Activated CD8-positive, alpha-beta memory T cell treated with anti-CD3 and anti-CD28 coated beads for 48 hours (primary cell): ENCODE measurements around the gene TCF4.
"Not testable (repeated sequence)": the region's sequence is repeated elsewhere in the genome, so short reads cannot be mapped to it uniquely, and the experiment has no call there.

ENCODE experiments used
- DNase-seq, 3 experiments: peaks; one replicate each; pipeline ENCODE4 v3.0.0-alpha.2; 2020; ENCODE audit warnings: low read depth in 2 of 3, low spot score in 2 of 3

TCF4 gene

DNA sequence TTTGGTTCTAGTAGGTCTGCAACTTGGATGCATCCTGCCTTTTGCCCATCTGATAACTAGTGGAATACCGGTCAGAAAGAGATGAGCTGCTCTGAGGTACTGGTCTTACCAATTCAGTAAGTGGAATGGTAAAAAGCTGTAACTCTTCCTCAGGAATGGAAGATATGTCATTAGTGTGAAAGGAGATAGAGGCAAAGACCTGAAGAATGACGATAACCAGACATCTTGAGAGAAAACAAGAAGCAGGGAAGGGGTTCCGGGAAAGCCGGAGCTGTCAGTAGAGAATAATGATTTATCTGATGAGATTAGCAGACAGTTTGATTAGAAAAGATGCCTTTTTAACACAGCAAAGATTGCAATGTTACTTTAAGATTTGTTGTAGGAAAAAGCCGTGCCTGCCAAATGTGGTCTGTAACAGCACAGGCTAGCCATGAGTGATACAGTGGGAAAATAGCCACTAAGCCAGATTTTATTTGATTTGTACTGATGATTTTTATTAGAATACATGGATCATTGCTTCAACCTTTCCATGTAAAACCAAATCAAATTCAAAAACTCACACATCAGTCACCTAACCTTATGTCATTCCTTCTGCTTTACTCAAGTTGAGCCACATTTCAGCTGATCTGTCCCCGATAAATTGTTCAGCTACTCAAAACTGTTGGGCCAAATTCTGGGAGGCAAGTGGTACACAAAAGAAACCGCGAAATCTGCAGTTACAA, 110.0 kb downstream of the TCF4 start:
- no peak for DNase-seq

- no peak for DNase-seq
Observed at GRCh38 chr18:55477499-55477859, 110.5 kb downstream of the TCF4 start.

DNA sequence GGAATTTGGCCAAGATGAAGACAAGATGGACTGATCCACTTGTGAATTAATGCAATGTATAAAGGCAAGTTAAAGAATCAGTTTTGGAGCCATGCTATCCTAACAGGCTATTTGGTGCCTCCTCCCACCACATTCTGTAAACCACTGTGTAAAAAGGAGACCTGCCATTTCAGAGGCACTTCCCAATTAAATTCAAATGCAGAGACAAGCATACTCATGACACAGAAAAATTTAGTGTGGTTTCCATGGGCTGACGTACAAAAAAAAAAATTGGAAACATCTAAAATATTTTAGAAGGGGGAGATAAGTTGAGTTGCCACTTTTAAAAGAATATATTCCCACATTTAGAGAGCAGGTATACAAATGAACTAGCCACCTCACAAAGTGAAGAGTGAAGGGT, 112.1 kb downstream of the TCF4 start:
- DNase-seq: no peak

GRCh38 chr18:55475467-55475866, 112.5 kb downstream of the TCF4 start:
- no peak for DNase-seq

DNA sequence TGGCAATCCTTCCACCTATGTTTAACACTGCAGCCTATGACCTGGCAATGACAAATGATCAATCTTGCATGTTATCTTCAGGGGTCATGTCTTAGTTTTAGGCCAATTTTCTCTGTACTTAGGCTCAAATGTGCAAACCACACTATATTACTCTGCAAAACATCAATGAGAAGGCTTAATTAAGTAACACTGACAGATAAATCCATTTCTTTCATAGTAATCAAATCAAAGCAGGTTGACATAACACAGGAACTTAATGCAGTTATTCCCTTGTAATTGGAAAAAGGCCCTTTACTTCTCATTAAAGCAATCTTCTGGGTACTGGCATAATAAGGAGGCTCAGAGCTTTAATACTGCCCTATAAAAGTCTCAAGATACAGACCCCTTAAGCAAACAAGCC, 114.4 kb downstream of the TCF4 start:
- no peak for DNase-seq

- DNase-seq: no peak
Observed at GRCh38 chr18:55473058-55473457, 114.9 kb downstream of the TCF4 start.

- DNase-seq: no peak
Observed at GRCh38 chr18:55470826-55471225, 117.2 kb downstream of the TCF4 start.

GRCh38 chr18:55469134-55469533, 118.9 kb downstream of the TCF4 start:
- not testable (repeated sequence) for DNase-seq

GRCh38 chr18:55466789-55467188, 121.2 kb downstream of the TCF4 start:
- no peak for DNase-seq

DNA sequence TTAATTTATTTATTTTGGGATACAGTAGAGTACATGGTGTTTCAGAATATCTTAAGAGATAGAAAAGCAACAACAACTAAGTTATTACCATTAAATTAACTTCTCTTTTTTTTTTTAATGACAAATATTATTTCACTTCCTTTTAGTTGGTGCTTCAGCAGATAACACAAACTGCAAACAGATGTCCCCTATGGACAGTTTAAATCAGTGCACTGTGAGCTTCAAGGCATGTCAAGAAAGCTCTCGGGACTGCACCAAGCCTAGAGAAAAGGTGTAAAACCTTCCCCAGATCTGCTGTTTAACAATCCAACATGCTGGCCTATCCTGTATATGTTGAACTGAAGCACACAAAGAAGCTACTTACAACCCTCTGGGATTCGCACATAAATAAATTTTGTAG, 122.7 kb downstream of the TCF4 start:
- DNase-seq: no peak

DNA sequence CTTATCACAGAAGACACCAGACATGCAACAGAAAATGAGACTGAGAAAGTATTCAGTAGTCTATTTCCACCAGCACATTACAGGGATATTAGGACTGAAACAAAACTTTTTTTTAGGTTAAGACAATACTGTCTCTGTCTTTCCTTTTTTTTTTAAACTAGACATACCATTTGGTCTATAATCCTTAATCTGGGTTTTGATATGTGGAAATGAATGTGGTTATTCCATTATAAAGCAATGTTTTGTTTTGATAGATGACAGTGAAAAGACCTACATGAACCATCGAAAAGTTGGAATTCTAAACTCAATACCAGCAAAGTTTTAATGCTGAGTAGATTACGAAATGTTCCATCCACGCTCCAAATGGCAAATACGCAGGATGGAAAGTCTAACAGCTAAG, 123.4 kb downstream of the TCF4 start:
- no peak for DNase-seq

- DNase-seq: no peak
Observed at GRCh38 chr18:55462652-55463051, 125.3 kb downstream of the TCF4 start.

DNA sequence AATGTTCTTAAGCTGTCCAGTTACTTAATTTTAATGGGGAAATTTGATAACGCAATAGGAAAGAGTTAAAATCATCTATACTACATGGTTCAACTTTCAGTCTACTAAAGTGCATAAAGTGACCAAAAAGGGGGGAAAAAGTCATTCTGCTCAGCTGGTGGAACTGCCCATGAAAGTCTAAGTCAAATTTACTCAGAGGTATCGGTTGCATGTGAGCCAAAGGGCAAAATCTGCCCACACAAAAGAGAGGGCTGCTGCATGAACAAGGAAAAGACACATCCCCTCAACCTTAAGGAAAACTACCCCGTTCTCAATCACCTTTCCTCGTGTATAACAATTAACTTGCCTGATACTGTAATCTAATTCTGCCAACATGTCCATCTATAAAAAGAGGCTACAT, 126.1 kb downstream of the TCF4 start:
- DNase-seq: no peak

- DNase-seq: no peak
Observed at GRCh38 chr18:55458456-55459203, 129.4 kb downstream of the TCF4 start.

DNA sequence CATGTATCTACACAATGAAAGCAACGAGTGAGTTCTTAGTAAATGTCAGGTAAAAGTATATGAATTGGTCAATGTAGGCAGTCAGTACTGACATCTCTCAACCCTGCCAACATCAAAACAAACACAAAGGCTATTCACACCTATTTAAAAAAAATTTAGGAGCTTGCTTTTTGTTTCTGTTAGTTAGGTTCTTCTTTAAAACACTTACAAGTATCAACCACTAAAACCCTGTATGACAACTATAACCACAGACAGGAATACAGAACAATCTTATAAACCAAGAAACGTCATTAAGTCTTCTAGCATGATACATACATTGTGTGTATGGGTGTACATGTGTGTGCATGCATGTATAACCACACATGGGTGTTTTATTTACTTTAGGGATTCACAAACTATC, 131.0 kb downstream of the TCF4 start:
- DNase-seq: no peak

DNA sequence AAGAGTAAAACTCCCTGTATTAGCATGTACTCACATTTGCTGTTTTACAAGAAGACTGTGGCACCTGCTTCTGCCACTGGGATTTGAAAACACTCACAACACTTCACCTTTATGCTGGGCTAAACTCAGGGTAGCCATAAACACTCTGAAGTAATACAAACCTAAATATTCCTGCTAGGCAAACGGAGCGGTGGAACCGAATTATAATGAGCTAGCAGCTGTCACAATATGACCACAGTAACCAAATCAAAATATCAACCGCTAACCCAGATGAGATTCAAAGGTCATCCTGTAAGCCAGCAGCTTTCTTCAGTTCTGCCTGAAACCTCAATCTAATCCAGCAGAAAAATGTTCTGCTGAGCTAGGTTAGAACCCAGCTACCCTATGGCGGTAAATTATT, 132.1 kb downstream of the TCF4 start:
- no peak for DNase-seq

GRCh38 chr18:55453186-55453585, 134.8 kb downstream of the TCF4 start:
- no peak for DNase-seq

GRCh38 chr18:55452123-55452611, 135.8 kb downstream of the TCF4 start:
- DNase-seq: no peak

- no peak for DNase-seq
Observed at GRCh38 chr18:55449412-55450140, 138.4 kb downstream of the TCF4 start.

- DNase-seq: no peak
Observed at GRCh38 chr18:55448420-55448819, 139.6 kb downstream of the TCF4 start.

GRCh38 chr18:55447672-55448018, 140.3 kb downstream of the TCF4 start:
- no peak for DNase-seq

DNA sequence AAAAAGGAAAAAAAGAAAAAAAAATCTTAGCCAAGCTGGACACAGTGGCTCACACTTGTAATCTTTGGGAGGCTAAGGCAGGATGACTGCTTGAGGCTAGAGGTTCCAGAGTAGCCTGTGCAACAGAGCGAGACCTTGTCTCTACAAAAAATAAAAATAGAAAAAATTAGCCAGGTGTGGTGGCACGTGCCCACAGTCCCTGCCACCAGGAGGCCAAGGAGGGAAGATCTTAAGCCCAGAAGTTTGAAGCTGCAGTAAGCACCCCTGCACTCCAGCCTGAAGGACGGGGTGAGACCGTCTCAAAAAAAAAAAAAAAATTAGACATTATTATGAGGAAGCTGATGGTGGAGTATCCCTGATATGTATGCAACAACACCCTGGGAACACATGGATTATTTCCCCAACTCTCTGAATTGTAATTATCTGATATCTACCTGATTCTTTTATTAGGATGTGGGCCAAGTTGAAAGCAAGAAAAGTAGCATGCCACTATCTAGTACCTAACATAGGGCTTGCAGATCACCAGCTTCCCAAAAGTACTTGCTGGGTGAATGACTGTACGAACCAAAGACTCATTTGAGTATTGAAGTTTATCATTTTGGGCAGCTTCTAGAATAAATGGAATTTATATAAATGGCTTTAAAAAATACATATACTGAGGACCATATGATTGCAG, 140.9 kb downstream of the TCF4 start:
- no peak for DNase-seq
